ENCODE results near the gene REEP1. TPM values are rescaled to one million over a fixed set of nuclear protein-coding genes. Genes with fewer than 3 reads are reported as not detected.

Gene REEP1
- total RNA-seq, 1 donor from 2014 or later = 24.0 TPM

DNA sequence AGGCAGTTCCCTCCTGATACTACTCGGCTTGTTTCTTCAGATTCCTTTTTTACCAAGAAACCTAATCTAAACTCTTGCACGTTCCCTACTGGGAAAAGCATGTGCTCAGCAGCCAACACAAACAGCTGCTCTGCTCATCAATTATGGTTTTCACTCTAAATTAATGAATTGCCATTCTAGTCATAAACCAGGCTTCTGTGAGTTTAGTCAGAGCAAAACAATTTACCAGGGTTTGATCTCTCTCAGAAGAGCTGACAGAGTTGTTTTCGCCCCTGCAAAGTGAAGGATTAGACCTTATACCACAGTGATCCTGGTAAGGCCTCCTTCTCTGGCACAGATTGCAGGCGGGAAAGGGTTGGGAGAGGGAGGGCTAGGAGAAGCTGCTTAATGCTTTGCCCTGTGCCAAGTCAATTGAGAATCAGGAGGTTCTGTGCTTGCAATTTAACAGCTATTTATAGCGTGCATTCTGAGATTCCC lies 57.2 kb downstream of the REEP1 start:
- Histone ChIP-seq H3K4me3 (ENCODE audit: low read length in 3 of 3) (peak overlapping the region in 1 of 3 donors; percentile 21), H3K27ac (ENCODE audit: low read depth, low read length) (peak overlapping the region; percentile 1), H3K9ac (ENCODE audit: low read depth in 1 of 3, low read length in 3 of 3) (peak overlapping the region in 2 of 3 donors; percentile 34 to 57), H3K27me3 (ENCODE audit: control insufficient read depth in 3 of 3, insufficient read depth in 3 of 3, low read length in 3 of 3) (no peaks in the 10 kb centered on the region), H3K9me3 (ENCODE audit: control insufficient read depth in 3 of 3, low read length in 3 of 3) (no peaks in the 10 kb centered on the region), H3K4me1 (ENCODE audit: control insufficient read depth in 3 of 3, insufficient read depth in 3 of 3, low read length in 3 of 3) (peaks cover 48 to 65% (median 52%) of the 10 kb centered on the region in 3 donors), H3K36me3 (ENCODE audit: control insufficient read depth in 3 of 3, insufficient read depth in 3 of 3, low read length in 3 of 3) (peaks cover 0 to 3% (median 0%) of the 10 kb centered on the region in 3 donors)

DNA sequence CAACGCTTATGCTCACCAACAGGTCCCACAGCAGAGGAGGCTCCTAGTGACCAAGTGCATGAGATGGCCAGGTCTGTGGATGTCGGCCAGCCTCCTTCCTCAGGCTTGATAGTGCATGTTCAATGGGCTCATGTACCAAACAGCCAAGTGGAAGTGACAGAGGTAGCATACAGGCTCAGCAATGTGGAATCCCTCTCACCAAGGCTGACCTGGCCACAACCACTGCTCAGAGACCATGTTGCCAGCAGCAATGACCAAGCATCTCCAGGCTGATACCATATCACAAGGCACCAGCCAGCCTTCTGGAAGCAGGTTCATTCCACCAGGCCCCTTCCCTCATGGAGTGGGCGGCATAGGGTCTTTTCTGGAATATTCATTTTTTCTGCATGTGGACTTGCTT lies 61.5 kb downstream of the REEP1 start:
- no peak overlapping the region for H3K4me3 ChIP-seq (ENCODE audit: low read length in 3 of 3)
- peaks cover 34 to 49% (median 38%) of the 10 kb centered on the region in 3 donors for H3K4me1 ChIP-seq (ENCODE audit: control insufficient read depth in 3 of 3, insufficient read depth in 3 of 3, low read length in 3 of 3)
- H3K27ac ChIP-seq (ENCODE audit: low read depth, low read length) = no peak overlapping the region
- no peaks in the 10 kb centered on the region for H3K27me3 ChIP-seq (ENCODE audit: control insufficient read depth in 3 of 3, insufficient read depth in 3 of 3, low read length in 3 of 3)
- H3K36me3 ChIP-seq (ENCODE audit: control insufficient read depth in 3 of 3, insufficient read depth in 3 of 3, low read length in 3 of 3) = no peaks in the 10 kb centered on the region
- H3K9me3 ChIP-seq (ENCODE audit: control insufficient read depth in 3 of 3, low read length in 3 of 3) = peaks cover 0 to 5% (median 0%) of the 10 kb centered on the region in 3 donors
- no peak overlapping the region for H3K9ac ChIP-seq (ENCODE audit: low read depth in 1 of 3, low read length in 3 of 3)

DNA sequence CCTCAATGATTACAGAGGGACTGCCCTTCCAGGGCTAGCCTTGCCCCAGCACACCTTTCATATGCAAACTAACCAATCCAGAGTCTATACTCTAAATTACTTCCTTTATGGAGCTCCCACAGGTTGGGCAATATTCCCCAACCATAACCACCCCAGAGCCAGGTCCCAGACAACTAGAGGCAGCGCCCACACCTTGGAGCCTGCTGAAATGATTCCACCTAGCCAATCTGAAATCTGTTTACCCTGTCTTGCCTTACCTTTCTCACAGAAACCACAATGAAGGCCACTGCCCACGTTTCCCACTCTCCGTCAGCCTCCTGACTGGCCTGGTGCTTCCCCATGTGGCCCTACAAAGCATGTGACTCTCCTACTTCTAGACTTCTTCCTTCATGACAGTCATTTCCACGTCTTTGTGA lies 62.0 kb downstream of the REEP1 start:
- no peaks in the 10 kb centered on the region for H3K36me3 ChIP-seq (ENCODE audit: control insufficient read depth in 3 of 3, insufficient read depth in 3 of 3, low read length in 3 of 3)
- H3K9me3 ChIP-seq (ENCODE audit: control insufficient read depth in 3 of 3, low read length in 3 of 3) = peaks cover 0 to 5% (median 0%) of the 10 kb centered on the region in 3 donors
- H3K27ac ChIP-seq (ENCODE audit: low read depth, low read length) = no peak overlapping the region
- H3K9ac ChIP-seq (ENCODE audit: low read depth in 1 of 3, low read length in 3 of 3) = no peak overlapping the region
- H3K27me3 ChIP-seq (ENCODE audit: control insufficient read depth in 3 of 3, insufficient read depth in 3 of 3, low read length in 3 of 3) = no peaks in the 10 kb centered on the region
- no peak overlapping the region for H3K4me3 ChIP-seq (ENCODE audit: low read length in 3 of 3)
- H3K4me1 ChIP-seq (ENCODE audit: control insufficient read depth in 3 of 3, insufficient read depth in 3 of 3, low read length in 3 of 3) = peaks cover 29 to 43% (median 32%) of the 10 kb centered on the region in 3 donors

DNA sequence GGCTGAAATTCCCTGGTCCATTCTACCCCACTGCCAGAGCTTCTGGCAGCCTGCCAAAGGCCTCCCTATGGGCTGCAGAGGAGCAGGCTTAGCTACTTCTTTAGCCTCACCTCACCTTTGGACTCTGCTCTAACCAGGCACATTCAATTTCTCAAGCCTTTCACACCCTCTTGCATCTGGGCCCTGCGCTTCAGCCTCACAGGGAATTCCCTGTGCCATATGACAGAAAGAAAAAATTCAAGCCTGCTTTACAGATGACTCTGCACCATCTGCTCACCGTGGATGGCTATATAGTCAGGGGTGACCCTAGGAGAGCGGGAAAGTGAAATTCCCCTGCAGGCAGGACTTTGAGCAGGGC lies 62.5 kb downstream of the REEP1 start:
- Histone ChIP-seq H3K27me3 (ENCODE audit: control insufficient read depth in 3 of 3, insufficient read depth in 3 of 3, low read length in 3 of 3) (no peaks in the 10 kb centered on the region), H3K36me3 (ENCODE audit: control insufficient read depth in 3 of 3, insufficient read depth in 3 of 3, low read length in 3 of 3) (no peaks in the 10 kb centered on the region), H3K9me3 (ENCODE audit: control insufficient read depth in 3 of 3, low read length in 3 of 3) (peaks cover 0 to 5% (median 0%) of the 10 kb centered on the region in 3 donors), H3K4me3 (ENCODE audit: low read length in 3 of 3) (no peak overlapping the region), H3K9ac (ENCODE audit: low read depth in 1 of 3, low read length in 3 of 3) (no peak overlapping the region), H3K27ac (ENCODE audit: low read depth, low read length) (no peak overlapping the region), H3K4me1 (ENCODE audit: control insufficient read depth in 3 of 3, insufficient read depth in 3 of 3, low read length in 3 of 3) (peaks cover 24 to 38% (median 27%) of the 10 kb centered on the region in 3 donors)

DNA sequence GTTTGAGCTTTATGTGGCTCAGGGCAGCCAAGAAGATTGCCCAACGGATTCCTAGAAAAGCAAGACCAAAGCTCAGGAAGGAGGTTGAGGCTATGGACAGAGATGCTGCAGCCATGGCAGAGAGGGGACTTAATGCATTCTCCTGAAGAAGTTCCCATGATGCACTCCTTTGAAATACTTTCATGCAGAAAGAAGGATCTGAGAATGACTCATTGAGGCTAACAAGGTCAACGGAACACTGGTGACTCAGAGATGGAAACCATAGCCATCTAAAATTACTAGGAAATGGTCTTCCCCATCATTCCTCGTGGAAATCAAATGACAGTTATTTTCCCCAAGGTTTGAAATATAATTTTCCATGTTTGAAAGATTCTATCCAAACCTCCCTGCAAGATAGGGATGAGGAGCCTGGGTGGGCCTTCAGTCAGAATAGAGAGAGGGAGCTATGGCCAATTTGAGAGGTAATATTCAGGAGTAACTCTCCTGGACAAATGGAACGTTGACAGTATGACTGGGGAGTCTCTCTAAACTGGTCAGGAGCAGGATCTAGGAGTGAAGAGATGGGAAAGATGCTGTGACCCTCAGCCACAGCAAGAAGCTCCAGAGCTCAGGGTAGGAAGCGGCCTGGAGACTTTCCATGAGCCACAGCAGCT lies 63.0 kb downstream of the REEP1 start:
- H3K4me1 ChIP-seq (ENCODE audit: control insufficient read depth in 3 of 3, insufficient read depth in 3 of 3, low read length in 3 of 3) = peaks cover 20 to 33% (median 22%) of the 10 kb centered on the region in 3 donors
- H3K9me3 ChIP-seq (ENCODE audit: control insufficient read depth in 3 of 3, low read length in 3 of 3) = peaks cover 0 to 5% (median 0%) of the 10 kb centered on the region in 3 donors
- no peak overlapping the region for H3K9ac ChIP-seq (ENCODE audit: low read depth in 1 of 3, low read length in 3 of 3)
- no peaks in the 10 kb centered on the region for H3K27me3 ChIP-seq (ENCODE audit: control insufficient read depth in 3 of 3, insufficient read depth in 3 of 3, low read length in 3 of 3)
- no peak overlapping the region for H3K4me3 ChIP-seq (ENCODE audit: low read length in 3 of 3)
- H3K27ac ChIP-seq (ENCODE audit: low read depth, low read length) = no peak overlapping the region
- no peaks in the 10 kb centered on the region for H3K36me3 ChIP-seq (ENCODE audit: control insufficient read depth in 3 of 3, insufficient read depth in 3 of 3, low read length in 3 of 3)

DNA sequence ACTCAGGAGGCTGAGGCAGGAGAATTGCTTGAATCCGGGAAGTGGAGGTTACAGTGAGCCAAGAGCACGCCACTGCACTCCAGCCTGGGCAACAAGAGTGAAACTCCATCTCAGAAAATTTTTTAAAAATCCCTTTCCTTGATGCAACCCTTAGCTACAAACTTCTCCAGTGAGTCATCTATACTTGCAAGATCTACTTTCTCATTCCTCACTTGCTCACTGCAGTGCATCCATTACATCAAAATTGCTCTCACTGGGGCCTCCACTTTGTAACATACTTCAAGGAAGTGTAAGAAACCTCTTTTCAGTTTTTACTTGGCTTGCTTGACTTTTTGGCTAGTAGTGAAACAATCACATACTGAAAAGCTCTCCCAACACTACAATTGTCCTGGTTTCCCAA lies 65.3 kb downstream of the REEP1 start:
- no peak overlapping the region for H3K4me3 ChIP-seq (ENCODE audit: low read length in 3 of 3)
- no peaks in the 10 kb centered on the region for H3K27me3 ChIP-seq (ENCODE audit: control insufficient read depth in 3 of 3, insufficient read depth in 3 of 3, low read length in 3 of 3)
- H3K27ac ChIP-seq (ENCODE audit: low read depth, low read length) = no peak overlapping the region
- no peak overlapping the region for H3K9ac ChIP-seq (ENCODE audit: low read depth in 1 of 3, low read length in 3 of 3)
- peaks cover 18 to 28% (median 21%) of the 10 kb centered on the region in 3 donors for H3K4me1 ChIP-seq (ENCODE audit: control insufficient read depth in 3 of 3, insufficient read depth in 3 of 3, low read length in 3 of 3)
- H3K36me3 ChIP-seq (ENCODE audit: control insufficient read depth in 3 of 3, insufficient read depth in 3 of 3, low read length in 3 of 3) = no peaks in the 10 kb centered on the region
- peaks cover 0 to 5% (median 0%) of the 10 kb centered on the region in 3 donors for H3K9me3 ChIP-seq (ENCODE audit: control insufficient read depth in 3 of 3, low read length in 3 of 3)

DNA sequence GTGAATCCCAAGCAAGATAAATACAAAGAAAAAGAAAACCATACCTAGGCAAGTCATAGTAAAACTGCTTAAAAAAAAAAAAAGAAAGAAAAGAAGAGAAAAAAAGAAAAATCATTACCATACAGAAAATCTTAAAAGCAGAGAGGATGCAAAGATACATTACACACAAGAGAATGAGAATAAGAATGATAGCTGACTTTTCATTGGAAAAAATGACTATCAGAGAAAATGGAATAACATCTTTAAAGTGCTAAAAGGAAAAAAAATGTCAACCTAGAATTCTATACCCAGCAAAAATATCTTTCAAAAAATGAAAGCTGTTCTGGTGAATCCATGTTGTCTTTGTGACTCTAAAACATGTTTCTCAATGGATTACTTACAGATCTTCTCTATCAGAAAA lies 66.2 kb downstream of the REEP1 start:
- Histone ChIP-seq H3K9me3 (ENCODE audit: control insufficient read depth in 3 of 3, low read length in 3 of 3) (peaks cover 0 to 5% (median 0%) of the 10 kb centered on the region in 3 donors), H3K27me3 (ENCODE audit: control insufficient read depth in 3 of 3, insufficient read depth in 3 of 3, low read length in 3 of 3) (no peaks in the 10 kb centered on the region), H3K27ac (ENCODE audit: low read depth, low read length) (no peak overlapping the region), H3K9ac (ENCODE audit: low read depth in 1 of 3, low read length in 3 of 3) (no peak overlapping the region), H3K36me3 (ENCODE audit: control insufficient read depth in 3 of 3, insufficient read depth in 3 of 3, low read length in 3 of 3) (no peaks in the 10 kb centered on the region), H3K4me1 (ENCODE audit: control insufficient read depth in 3 of 3, insufficient read depth in 3 of 3, low read length in 3 of 3) (peaks cover 18 to 24% (median 19%) of the 10 kb centered on the region in 3 donors), H3K4me3 (ENCODE audit: low read length in 3 of 3) (no peak overlapping the region)

DNA sequence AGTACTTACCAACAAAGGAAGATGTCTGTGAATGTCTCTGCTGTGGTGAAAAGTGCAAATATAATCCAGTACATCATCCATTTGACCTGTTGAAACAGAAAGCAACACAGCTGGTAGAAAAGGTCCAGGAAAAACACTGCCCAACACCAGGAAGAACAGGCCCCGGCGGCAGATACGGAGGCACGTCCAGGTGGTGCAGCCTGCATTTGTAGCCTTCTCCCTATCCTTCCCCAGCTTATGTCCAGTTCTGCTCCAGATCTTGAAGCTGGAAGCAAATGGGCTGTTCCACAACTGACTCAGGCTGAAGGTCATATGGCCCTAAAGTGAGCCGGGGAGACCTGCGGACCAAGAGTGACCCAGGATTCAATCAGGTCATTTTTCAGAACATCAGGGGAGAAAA lies 73.5 kb downstream of the REEP1 start:
- H3K9me3 ChIP-seq (ENCODE audit: control insufficient read depth in 3 of 3, low read length in 3 of 3) = no peaks in the 10 kb centered on the region
- H3K27me3 ChIP-seq (ENCODE audit: control insufficient read depth in 3 of 3, insufficient read depth in 3 of 3, low read length in 3 of 3) = no peaks in the 10 kb centered on the region
- H3K4me1 ChIP-seq (ENCODE audit: control insufficient read depth in 3 of 3, insufficient read depth in 3 of 3, low read length in 3 of 3) = no peaks in the 10 kb centered on the region
- no peak overlapping the region for H3K9ac ChIP-seq (ENCODE audit: low read depth in 1 of 3, low read length in 3 of 3)
- H3K27ac ChIP-seq (ENCODE audit: low read depth, low read length) = no peak overlapping the region
- no peak overlapping the region for H3K4me3 ChIP-seq (ENCODE audit: low read length in 3 of 3)
- H3K36me3 ChIP-seq (ENCODE audit: control insufficient read depth in 3 of 3, insufficient read depth in 3 of 3, low read length in 3 of 3) = peaks cover 3 to 7% (median 3%) of the 10 kb centered on the region in 3 donors

DNA sequence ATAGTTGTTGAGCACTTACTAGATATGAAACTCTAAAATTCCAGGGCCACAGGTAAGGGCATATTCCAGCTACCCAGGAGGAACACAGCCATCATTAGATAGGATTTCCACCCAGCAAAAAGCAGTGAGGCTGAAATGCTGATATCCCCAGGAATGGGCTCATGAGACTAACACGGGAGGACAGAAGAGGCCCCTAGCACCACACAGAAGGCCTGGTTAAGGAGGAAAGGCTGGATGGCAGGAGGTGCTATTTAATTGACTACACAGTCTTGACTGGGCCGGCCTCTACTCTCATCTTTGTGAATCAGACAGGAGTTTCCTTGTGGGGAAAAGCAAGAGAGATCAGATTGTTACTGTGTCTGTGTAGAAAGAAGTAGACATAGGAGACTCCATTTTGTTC lies 76.4 kb downstream of the REEP1 start:
- no peaks in the 10 kb centered on the region for H3K9me3 ChIP-seq (ENCODE audit: control insufficient read depth in 3 of 3, low read length in 3 of 3)
- no peaks in the 10 kb centered on the region for H3K27me3 ChIP-seq (ENCODE audit: control insufficient read depth in 3 of 3, insufficient read depth in 3 of 3, low read length in 3 of 3)
- no peak overlapping the region for H3K27ac ChIP-seq (ENCODE audit: low read depth, low read length)
- peaks cover 0 to under 1% (median 0%) of the 10 kb centered on the region in 3 donors for H3K4me1 ChIP-seq (ENCODE audit: control insufficient read depth in 3 of 3, insufficient read depth in 3 of 3, low read length in 3 of 3)
- no peak overlapping the region for H3K9ac ChIP-seq (ENCODE audit: low read depth in 1 of 3, low read length in 3 of 3)
- H3K4me3 ChIP-seq (ENCODE audit: low read length in 3 of 3) = no peak overlapping the region
- peaks cover 3 to 7% (median 3%) of the 10 kb centered on the region in 3 donors for H3K36me3 ChIP-seq (ENCODE audit: control insufficient read depth in 3 of 3, insufficient read depth in 3 of 3, low read length in 3 of 3)

DNA sequence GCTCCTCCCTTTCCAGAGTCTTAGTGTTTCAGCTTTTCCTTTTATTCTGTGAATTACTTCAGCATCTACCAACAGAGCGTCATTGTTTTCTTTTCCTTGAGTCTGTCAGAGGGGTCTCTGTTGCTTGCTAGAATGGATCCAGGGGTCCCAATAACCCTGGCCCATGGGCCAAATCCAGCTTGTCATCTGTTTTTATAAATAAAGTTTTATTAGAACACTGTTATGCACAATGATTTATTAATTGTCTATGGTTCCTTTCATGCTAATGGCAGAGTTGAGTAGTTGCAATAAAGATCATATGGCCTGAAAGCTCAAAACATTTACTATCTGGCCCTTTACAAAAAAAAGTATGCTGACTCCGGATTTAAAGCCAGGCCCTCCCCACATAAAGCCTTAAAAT lies 79.3 kb downstream of the REEP1 start:
- H3K36me3 ChIP-seq (ENCODE audit: control insufficient read depth in 3 of 3, insufficient read depth in 3 of 3, low read length in 3 of 3) = peaks cover 3 to 7% (median 3%) of the 10 kb centered on the region in 3 donors
- H3K4me3 ChIP-seq (ENCODE audit: low read length in 3 of 3) = no peak overlapping the region
- no peaks in the 10 kb centered on the region for H3K9me3 ChIP-seq (ENCODE audit: control insufficient read depth in 3 of 3, low read length in 3 of 3)

More for the DNA sequence above, 79.3 kb downstream of the REEP1 start:
- Histone ChIP-seq H3K9ac (ENCODE audit: low read depth in 1 of 3, low read length in 3 of 3) (no peak overlapping the region), H3K27me3 (ENCODE audit: control insufficient read depth in 3 of 3, insufficient read depth in 3 of 3, low read length in 3 of 3) (no peaks in the 10 kb centered on the region), H3K27ac (ENCODE audit: low read depth, low read length) (no peak overlapping the region), H3K4me1 (ENCODE audit: control insufficient read depth in 3 of 3, insufficient read depth in 3 of 3, low read length in 3 of 3) (peaks cover 13 to 16% (median 16%) of the 10 kb centered on the region in 3 donors)
